Activated naive CD4-positive, alpha-beta T cell treated with anti-CD3 and anti-CD28 coated beads, Interleukin-2, amount 50 U/mL, for 16 hours (primary cell): ENCODE measurements around the gene SETD5.
"Not testable (repeated sequence)": the region's sequence is repeated elsewhere in the genome, so short reads cannot be mapped to it uniquely, and the experiment has no call there.

ENCODE experiments used
- DNase-seq: peaks from one replicate; pipeline ENCODE4 v3.0.0-alpha.2; 2020

SETD5 gene

GRCh38 chr3:9474482-9474881 lies 77.1 kb downstream of the SETD5 start:
- DNase-seq = no peak

- no peak for DNase-seq
Observed at GRCh38 chr3:9476935-9477334, 79.5 kb downstream of the SETD5 start.

GRCh38 chr3:9480265-9480664 lies 82.8 kb downstream of the SETD5 start:
- no peak for DNase-seq

- no peak for DNase-seq
Observed at GRCh38 chr3:9485248-9485647, 87.8 kb downstream of the SETD5 start.

- DNase-seq = no peak
Observed at GRCh38 chr3:9491506-9491905, 94.1 kb downstream of the SETD5 start.

GRCh38 chr3:9494036-9494435 lies 96.6 kb downstream of the SETD5 start:
- not testable (repeated sequence) for DNase-seq

- no peak for DNase-seq
Observed at GRCh38 chr3:9496893-9497292, 99.5 kb downstream of the SETD5 start.

- DNase-seq = no peak
Observed at GRCh38 chr3:9497821-9498565, 100.6 kb downstream of the SETD5 start.

- no peak for DNase-seq
Observed at GRCh38 chr3:9498781-9499180, 101.4 kb downstream of the SETD5 start.

- no peak for DNase-seq
Observed at GRCh38 chr3:9499455-9500107, 102.2 kb downstream of the SETD5 start.

GRCh38 chr3:9500108-9501050 lies 103.0 kb downstream of the SETD5 start:
- DNase-seq = peak; percentile 68

- no peak for DNase-seq
Observed at GRCh38 chr3:9501226-9501625, 103.8 kb downstream of the SETD5 start.

- peak; percentile 75 for DNase-seq
Observed at GRCh38 chr3:9503283-9503682, 105.9 kb downstream of the SETD5 start.

- no peak for DNase-seq
Observed at GRCh38 chr3:9507586-9508578, 110.5 kb downstream of the SETD5 start.

- no peak for DNase-seq
Observed at GRCh38 chr3:9508781-9509180, 111.4 kb downstream of the SETD5 start.

GRCh38 chr3:9512456-9513045 lies 115.1 kb downstream of the SETD5 start:
- DNase-seq = no peak

- DNase-seq = no peak
Observed at GRCh38 chr3:9514306-9514705, 116.9 kb downstream of the SETD5 start.

GRCh38 chr3:9514956-9515355 lies 117.5 kb downstream of the SETD5 start:
- DNase-seq = no peak

- DNase-seq = no peak
Observed at GRCh38 chr3:9525078-9525477, 127.7 kb downstream of the SETD5 start.
